HepG2 (cell line): Measurements from ENCODE around the gene INPP1. TPM values are rescaled to one million over a fixed set of nuclear protein-coding genes. Genes with fewer than 3 reads are reported as not detected.

Source experiments
- ASH2L ChIP-seq: fragments of 300-600, 200-600 bp; sonication (generic); IDR thresholded peaks from 2 replicates; pipeline ENCODE4 v1.7.0; 2017; ENCODE audit warnings: low read depth, mild to moderate bottlenecking, moderate library complexity, mixed read lengths, low read length; ENCODE audit not compliant: insufficient read length
- CSRNP2 ChIP-seq: sonication (generic); formaldehyde crosslinking; conservative IDR thresholded peaks from 2 replicates; pipeline ENCODE4 v1.8.0; 2022; ENCODE audit warnings: low read depth, missing genetic modification reagents
- DMAP1 ChIP-seq: IDR thresholded peaks from 2 replicates; pipeline ENCODE4 v1.6.1; 2016
- FOSL2 ChIP-seq: sonication (generic); formaldehyde crosslinking; IDR thresholded peaks from 2 replicates; pipeline ENCODE4 v1.4.0; 2020; ENCODE audit warnings: missing genetic modification reagents
- FOXC1 ChIP-seq: sonication (generic); formaldehyde crosslinking; IDR thresholded peaks from 2 replicates; pipeline ENCODE4 v1.8.0; 2022; ENCODE audit warnings: mild to moderate bottlenecking, missing genetic modification reagents, borderline replicate concordance
- GMEB1 ChIP-seq: sonication (generic); formaldehyde crosslinking; IDR thresholded peaks from 2 replicates; pipeline ENCODE4 v1.5.1; 2020; ENCODE audit warnings: missing genetic modification reagents, mild to moderate bottlenecking, borderline replicate concordance
- JUN ChIP-seq: sonication (generic); formaldehyde crosslinking; IDR thresholded peaks from 2 replicates; pipeline ENCODE4 v1.4.0; 2020; ENCODE audit warnings: mild to moderate bottlenecking, missing genetic modification reagents
- NBN ChIP-seq: fragments of 450-650 bp; conservative IDR thresholded peaks from 2 replicates; pipeline ENCODE4 v1.6.1; 2017
- NCOA5 ChIP-seq: sonication (generic); formaldehyde crosslinking; IDR thresholded peaks from 2 replicates; pipeline ENCODE4 v1.4.0; 2020; ENCODE audit warnings: missing genetic modification reagents
- NFATC3 ChIP-seq: sonication (generic); formaldehyde crosslinking; IDR thresholded peaks from 2 replicates; pipeline ENCODE4 v1.5.1; 2020; ENCODE audit warnings: mild to moderate bottlenecking, missing genetic modification reagents
- RXRA ChIP-seq: sonication (generic); formaldehyde crosslinking; IDR thresholded peaks from 2 replicates; pipeline ENCODE4 v1.5.1; 2020; ENCODE audit warnings: missing genetic modification reagents
- SNRNP70 ChIP-seq: fragments of 200-400 bp; formaldehyde crosslinking; IDR thresholded peaks from 2 replicates; pipeline ENCODE4 v1.6.1; 2017; ENCODE audit warnings: mild to moderate bottlenecking, low read depth, low read length, moderate library complexity
- SOX13 ChIP-seq, 3 experiments: fragments of 450-650 bp in 1 of 3; sonication (generic) in 1 of 3; formaldehyde crosslinking in 1 of 3; IDR thresholded peaks in 2 of 3; conservative IDR thresholded peaks in 1 of 3; 2 replicates each; pipeline versions ENCODE4 v1.5.0 to v1.6.1; 2016 to 2020; ENCODE audit warnings: antibody characterized with exemption in 1 of 3, mild to moderate bottlenecking in 1 of 3, missing compliant biosample characterization in 1 of 3, missing genetic modification reagents in 1 of 3, moderate library complexity in 1 of 3
- TCF7 ChIP-seq: sonication (generic); IDR thresholded peaks from 2 replicates; pipeline ENCODE4 v1.6.1; 2016; ENCODE audit warnings: antibody characterized with exemption, low read depth
- ZBTB42 ChIP-seq: sonication (generic); formaldehyde crosslinking; IDR thresholded peaks from 2 replicates; pipeline ENCODE4 v1.5.0; 2020; ENCODE audit warnings: mild to moderate bottlenecking, missing genetic modification reagents
- ZNF18 ChIP-seq: sonication (generic); formaldehyde crosslinking; IDR thresholded peaks from 2 replicates; pipeline ENCODE4 v1.8.0; 2022; ENCODE audit warnings: mild to moderate bottlenecking, missing genetic modification reagents; ENCODE audit not compliant: insufficient replicate concordance
- ZNF576 ChIP-seq: sonication (generic); formaldehyde crosslinking; IDR thresholded peaks from 2 replicates; pipeline ENCODE4 v1.4.0; 2020; ENCODE audit warnings: mild to moderate bottlenecking, missing genetic modification reagents
- ZNF672 ChIP-seq: sonication (generic); formaldehyde crosslinking; IDR thresholded peaks from 2 replicates; pipeline ENCODE4 v1.8.1; 2022; ENCODE audit warnings: missing genetic modification reagents
- ZNF703 ChIP-seq: sonication (generic); formaldehyde crosslinking; IDR thresholded peaks from 2 replicates; pipeline ENCODE4 v1.5.1; 2020; ENCODE audit warnings: missing genetic modification reagents, mild to moderate bottlenecking, moderate library complexity, borderline replicate concordance
- ZNF746 ChIP-seq: sonication (generic); formaldehyde crosslinking; IDR thresholded peaks from 2 replicates; pipeline ENCODE4 v1.8.0; 2022; ENCODE audit warnings: mild to moderate bottlenecking, missing genetic modification reagents
- ZNF781 ChIP-seq: sonication (generic); formaldehyde crosslinking; IDR thresholded peaks from 2 replicates; pipeline ENCODE4 v1.5.1; 2020; ENCODE audit warnings: borderline replicate concordance, mild to moderate bottlenecking, missing genetic modification reagents; ENCODE audit errors: not compliant biosample characterization
- ZSCAN5A ChIP-seq: sonication (generic); formaldehyde crosslinking; IDR thresholded peaks from 2 replicates; pipeline ENCODE4 v1.8.0; 2022; ENCODE audit warnings: mild to moderate bottlenecking, missing genetic modification reagents, borderline replicate concordance
- polyA plus RNA-seq, 8 experiments: library from polyadenylated mRNA; depleted of rRNA in 3 of 8; stranded (reverse) in 7 of 8; unstranded in 1 of 8; fragments of >200 nt; fragmentation: Illumina TruSeq in 4 of 8; extraction: Trizol in 4 of 8; gene quantifications; 2 replicates each; pipeline versions ENCODE4 v1.2.1 to v1.2.3, GENCODE V29; 2011 to 2016; ENCODE audit warnings: low read depth in 4 of 8, missing spikeins in 1 of 8, mixed read lengths in 1 of 8; ENCODE audit not compliant: insufficient read depth in 1 of 8
- total RNA-seq, 5 experiments: library from RNA; depleted of rRNA; stranded (reverse); fragments of >200 nt; fragmentation: Illumina TruSeq; extraction: Trizol; gene quantifications; 2 replicates each; pipeline ENCODE4 v1.2.3, GENCODE V29; 2016; ENCODE audit warnings: low read depth in 1 of 5

Gene INPP1
- total and polyA plus RNA-seq, 2 of the 13 experiments (the other 11 are each of a cell fraction or from before 2014, with no cell fraction given): 10.0 to 13.3 TPM

- TF ChIP-seq CSRNP2 (CRISPR knock-in tag) (no peak), ASH2L (peak; percentile 97), SOX13 (IDR thresholded peaks at IDR 0.05) (no peak), SOX13 (CRISPR knock-in tag; conservative IDR thresholded peaks at IDR 0.05 in 1 of 2, IDR thresholded peaks at IDR 0.05 in 1 of 2) (peak in 1 of 2 experiments; percentile 69; a peak in 2 of 4 replicates), ZNF781 (CRISPR knock-in tag) (peak; percentile 76), FOXC1 (CRISPR knock-in tag) (peak; percentile 93), FOSL2 (peak; percentile 82), NCOA5 (CRISPR knock-in tag) (no peak), ZNF576 (CRISPR knock-in tag) (no peak), JUN (CRISPR knock-in tag) (peak; percentile 81; the same call in 1 of the 2 replicates), NFATC3 (CRISPR knock-in tag) (no peak), ZSCAN5A (CRISPR knock-in tag) (peak; percentile 90; the same call in 1 of the 2 replicates), ZNF18 (CRISPR knock-in tag) (no peak), TCF7 (no peak; the same call in 1 of the 2 replicates), ZNF672 (CRISPR knock-in tag) (no peak), GMEB1 (CRISPR knock-in tag) (peak; percentile 97), ZNF746 (CRISPR knock-in tag) (no peak), NBN (no peak), ZBTB42 (CRISPR knock-in tag) (no peak), ZNF703 (CRISPR knock-in tag) (no peak), DMAP1 (CRISPR knock-in tag) (peak; percentile 87), RXRA (CRISPR knock-in tag) (peak; percentile 89), SNRNP70 (no peak)
These were observed 23.6 kb upstream of the INPP1 start, which contains the start of gene HIBCH (continued) for GRCh38 chr2:190319555-190320498.
